K562 treated with DMSO at 1 percent for 48 hours (cell line): ENCODE results near the gene ZMYM3. TPM values are rescaled to one million over a fixed set of nuclear protein-coding genes. Genes with fewer than 3 reads are reported as not detected.

Experiments used
- total RNA-seq: library from RNA; unstranded; fragments of 300-600 nt; gene quantifications from 2 replicates; pipeline ENCODE4 v1.2.3, GENCODE V29; 2022; ENCODE audit warnings: low replicate concordance; ENCODE audit errors: extremely low read depth

Gene ZMYM3
- total RNA-seq: not detected in 2 replicates

GRCh38 chrX:71254092-71254963 is at the start of gene ZMYM3:
ZMYM3 (minus strand) TSS chrX:71254140; CDS start chrX:71253255, 885 bp downstream.

GRCh38 chrX:71301195-71301924 is 47.4 kb upstream of the ZMYM3 start, which contains the start of gene ITGB1BP2:
ITGB1BP2 (plus strand) TSS chrX:71301750; CDS start chrX:71301807, 57 bp downstream.

GRCh38 chrX:71283403-71284143 is 29.6 kb upstream of the ZMYM3 start, which contains the start of gene NONO:
NONO (plus strand) TSS chrX:71283635; CDS start chrX:71290638, 7,003 bp downstream.

GRCh38 chrX:71222929-71223328 is 31.0 kb downstream of the ZMYM3 start, which contains the start of gene GJB1:
GJB1 (plus strand) TSS chrX:71223224; CDS start chrX:71223708, 484 bp downstream.

Other genes with a start within 250 kb of the ZMYM3 start
- gene SNX12, start 185.8 kb downstream of the ZMYM3 start, total RNA-seq: not detected in 2 replicates
- gene FOXO4, start 158.3 kb downstream of the ZMYM3 start, total RNA-seq: not detected in 2 replicates
- not detected in 2 replicates for gene CXorf65, start 147.4 kb downstream of the ZMYM3 start, total RNA-seq
- not detected in 2 replicates for gene IL2RG, start 142.6 kb downstream of the ZMYM3 start, total RNA-seq
- not detected in 2 replicates for gene MED12, start 135.5 kb downstream of the ZMYM3 start, total RNA-seq
- gene NLGN3, start 109.3 kb downstream of the ZMYM3 start, total RNA-seq: not detected in 2 replicates
- not detected in 2 replicates for gene GJB1, start 30.9 kb downstream of the ZMYM3 start, total RNA-seq
- gene NONO, start 29.5 kb upstream of the ZMYM3 start, total RNA-seq: 314 TPM in 1 of 2 replicates, not detected in the other
- gene ITGB1BP2, start 47.6 kb upstream of the ZMYM3 start, total RNA-seq: not detected in 2 replicates
- gene TAF1, start 112.2 kb upstream of the ZMYM3 start, total RNA-seq: not detected in 2 replicates